NCI-H345 treated with DMSO at 0.1 percent for 48 hours (cell line): ENCODE data around the gene SIMC1.
"Not testable (repeated sequence)": the region's sequence is repeated elsewhere in the genome, so short reads cannot be mapped to it uniquely, and the experiment has no call there.

Experiments
- DNase-seq: peaks from one replicate; lab custom pipeline; 2025; ENCODE audit not compliant: unreplicated experiment; lab: John Stamatoyannopoulos, UW

SIMC1 gene

GRCh38 chr5:176237971-176238644 is at the start of gene SIMC1:
SIMC1 (plus strand) TSS chr5:176238424; CDS start chr5:176238509, 85 bp downstream.
- not testable (repeated sequence) for DNase-seq

GRCh38 chr5:176188506-176189193 is 49.6 kb upstream of the SIMC1 start:
- no peak for DNase-seq

- no peak for DNase-seq
Observed at GRCh38 chr5:176189857-176190256, 48.4 kb upstream of the SIMC1 start.

GRCh38 chr5:176190886-176191755 is 47.1 kb upstream of the SIMC1 start:
- no peak for DNase-seq

- no peak for DNase-seq
Observed at GRCh38 chr5:176192094-176192721, 46.0 kb upstream of the SIMC1 start.

- DNase-seq: not testable (repeated sequence)
Observed at GRCh38 chr5:176192722-176193117, 45.5 kb upstream of the SIMC1 start.

GRCh38 chr5:176193636-176194035 is 44.6 kb upstream of the SIMC1 start:
- DNase-seq: not testable (repeated sequence)

- not testable (repeated sequence) for DNase-seq
Observed at GRCh38 chr5:176194238-176195083, 43.8 kb upstream of the SIMC1 start.

GRCh38 chr5:176195084-176195413 is 43.2 kb upstream of the SIMC1 start:
- DNase-seq: not testable (repeated sequence)

- not testable (repeated sequence) for DNase-seq
Observed at GRCh38 chr5:176195487-176196207, 42.6 kb upstream of the SIMC1 start.

GRCh38 chr5:176196781-176197180 is 41.4 kb upstream of the SIMC1 start:
- DNase-seq: not testable (repeated sequence)

GRCh38 chr5:176197234-176197858 is 40.9 kb upstream of the SIMC1 start:
- not testable (repeated sequence) for DNase-seq

GRCh38 chr5:176198299-176198698 is 39.9 kb upstream of the SIMC1 start:
- DNase-seq: not testable (repeated sequence)

GRCh38 chr5:176198991-176199733 is 39.1 kb upstream of the SIMC1 start:
- DNase-seq: not testable (repeated sequence)

- not testable (repeated sequence) for DNase-seq
Observed at GRCh38 chr5:176199803-176200399, 38.3 kb upstream of the SIMC1 start.

GRCh38 chr5:176201811-176202210 is 36.4 kb upstream of the SIMC1 start:
- no peak for DNase-seq

GRCh38 chr5:176203086-176203485 is 35.1 kb upstream of the SIMC1 start:
- no peak for DNase-seq

GRCh38 chr5:176203535-176203934 is 34.7 kb upstream of the SIMC1 start:
- DNase-seq: not testable (repeated sequence)
